Measurements from ENCODE around the gene AQP12B. TPM values are rescaled to one million over a fixed set of nuclear protein-coding genes. Genes with fewer than 3 reads are reported as not detected.

AQP12B gene
- total and polyA plus RNA-seq, 2 of the 8 experiments (the other 6 are each of a cell fraction or from before 2014, with no cell fraction given) = not detected

DNA sequence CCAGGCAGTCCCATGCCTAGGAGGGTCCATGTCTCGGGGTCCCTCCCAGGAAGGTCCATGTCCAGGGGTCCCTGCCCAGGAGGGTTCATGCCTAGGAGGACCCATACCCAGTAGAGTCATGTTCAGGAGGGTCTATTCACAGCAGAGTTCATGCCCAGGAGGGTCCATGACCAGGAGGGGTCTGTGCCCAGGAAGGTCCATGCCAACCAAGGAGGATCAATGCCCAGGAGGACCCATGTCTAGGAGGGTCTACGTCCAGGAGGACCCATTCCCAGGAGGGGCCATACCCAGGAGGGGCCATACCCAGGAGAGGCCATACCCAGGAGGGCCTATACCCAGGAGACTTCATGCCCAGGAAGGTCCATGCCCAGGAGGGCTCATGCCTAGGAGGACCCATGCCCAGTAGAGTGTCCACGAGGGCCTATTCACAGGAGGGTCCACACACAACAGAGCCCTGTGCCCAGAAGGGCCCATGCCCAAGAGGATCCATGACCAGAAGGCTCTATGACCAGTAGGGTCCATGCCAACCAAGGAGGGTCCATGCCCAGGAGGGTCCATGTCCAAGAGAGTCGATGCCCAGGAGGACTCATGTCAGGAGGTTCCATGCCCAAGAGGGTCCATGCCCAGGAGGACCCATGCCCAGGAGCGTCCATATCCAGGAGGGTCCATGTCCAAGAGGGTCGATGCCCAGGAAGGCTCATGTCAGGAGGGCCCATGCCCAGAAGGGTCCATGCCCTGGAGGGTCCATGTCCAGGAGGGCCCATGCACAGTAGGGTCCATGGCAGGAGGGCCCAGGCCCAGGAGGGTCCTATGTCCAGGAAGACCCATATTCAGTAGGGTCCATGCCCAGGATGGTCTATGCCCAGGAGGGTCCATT lies 47.3 kb downstream of the AQP12B start:
- H2AFZ ChIP-seq (ENCODE audit: low read length) = no peak overlapping the region
- DNase-seq (ENCODE audit: low read depth in 1 of 2, low spot score in 2 of 2) (no peak), FAIRE-seq (no peak)
- no peaks in the 10 kb centered on the region; a peak in 1 of 7 replicates for H3K27me3 ChIP-seq (replicated peaks in 1 of 4; ENCODE audit: control insufficient read depth in 3 of 4, extremely low read depth in 1 of 4, insufficient read depth in 3 of 4, low read length in 3 of 4)
- 87% methylated on average over 6 of the region's 6 CpGs; no CpG with 5 or more reads in 1 of the 2 experiments for WGBS, 2 experiments (ENCODE audit: extremely low coverage in 1 of 2, insufficient coverage in 1 of 2, insufficient read length in 1 of 2, insufficient replicate concordance in 2 of 2, low coverage in 1 of 2, low lambda C conversion rate in 2 of 2, missing lambda C conversion rate in 1 of 2)
- no peaks in the 10 kb centered on the region for H3K36me3 ChIP-seq (ENCODE audit: control insufficient read depth in 2 of 4, insufficient read depth in 4 of 4, low read length in 3 of 4)
- no peak overlapping the region for H4K5ac ChIP-seq (ENCODE audit: insufficient read length, low read depth, low read length)
- H3K9ac ChIP-seq (replicated peaks in 1 of 4; ENCODE audit: extremely low read depth in 1 of 4, low read depth in 3 of 4, low read length in 3 of 4) = no peak overlapping the region
- no peak overlapping the region for H4K8ac ChIP-seq (ENCODE audit: extremely low read depth, insufficient read depth, low read length)
- no peak overlapping the region for H3K4me3 ChIP-seq (ENCODE audit: extremely low read depth in 1 of 4, insufficient read depth in 2 of 4, low read depth in 3 of 4, low read length in 4 of 4)
- CTCF ChIA-PET (ENCODE audit: partially characterized antibody) = no interaction called here
- H2BK12ac ChIP-seq (ENCODE audit: low read depth, low read length) = no peak overlapping the region
- H3K4me1 ChIP-seq (replicated peaks in 1 of 4; ENCODE audit: control insufficient read depth in 3 of 4, insufficient read depth in 4 of 4, low read length in 3 of 4) = no peaks in the 10 kb centered on the region
- TF ChIP-seq SIN3A (conservative IDR thresholded peaks at IDR 0.05 in 1 of 2, IDR thresholded peaks at IDR 0.05 in 1 of 2; ENCODE audit: low read depth in 1 of 2, low read length in 2 of 2) (no peak), BACH1 (IDR thresholded peaks at IDR 0.05; ENCODE audit: low read length) (no peak)
- H4K20me1 ChIP-seq (replicated peaks in 1 of 2; ENCODE audit: control insufficient read depth in 1 of 2, insufficient read depth in 2 of 2, low read length in 2 of 2) = no peaks in the 10 kb centered on the region
- H3K14ac ChIP-seq (ENCODE audit: insufficient read length) = no peak overlapping the region
- no peak overlapping the region for H3K56ac ChIP-seq (replicated peaks; ENCODE audit: insufficient read length, low read depth, low read length)
- no peak overlapping the region for H2BK120ac ChIP-seq (replicated peaks; ENCODE audit: low read depth, low read length)
- POLR2A ChIA-PET (ENCODE audit: partially characterized antibody) = no interaction called here
- H2BK5ac ChIP-seq (ENCODE audit: low read depth, low read length) = no peak overlapping the region
- no peak overlapping the region for H3K23ac ChIP-seq (ENCODE audit: insufficient read length)
- no peak overlapping the region for H2BK15ac ChIP-seq (ENCODE audit: low read length)
- H3K4me2 ChIP-seq (ENCODE audit: insufficient read depth in 1 of 2, low read depth in 2 of 2, low read length in 2 of 2) = no peak overlapping the region
- H3K18ac ChIP-seq (ENCODE audit: extremely low read depth, low read length) = no peak overlapping the region
- H3K79me2 ChIP-seq (ENCODE audit: control insufficient read depth in 1 of 2, insufficient read depth in 2 of 2, low read length in 2 of 2) = no peaks in the 10 kb centered on the region
- no peak overlapping the region for H4K91ac ChIP-seq (replicated peaks; ENCODE audit: insufficient read length, low read length)
- H3K9me3 ChIP-seq (ENCODE audit: insufficient read depth in 2 of 2, low read depth in 1 of 2, low read length in 1 of 2) = peaks cover 32 to 62% of the 10 kb centered on the region in 2 experiments
- no peaks in the 10 kb centered on the region for H3K79me1 ChIP-seq (ENCODE audit: low read depth, low read length)
- H3K4ac ChIP-seq (replicated peaks; ENCODE audit: insufficient read length, low read depth, low read length) = no peak overlapping the region
- no peak overlapping the region for H2BK20ac ChIP-seq (ENCODE audit: low read length)
- H2AK5ac ChIP-seq (ENCODE audit: low read depth, low read length) = no peak overlapping the region
- H3K23me2 ChIP-seq (ENCODE audit: low read depth, low read length) = no peaks in the 10 kb centered on the region
- H3K27ac ChIP-seq (ENCODE audit: low read depth, low read length) = no peak overlapping the region
